GM06990 (cell line): Measurements from ENCODE around the gene KLC1.

ENCODE experiments used
- DNase-seq: peaks from one replicate; pipeline ENCODE4 v3.0.0-alpha.2; 2011; ENCODE audit not compliant: insufficient read length; ENCODE audit errors: extremely low read depth
- H3K27me3 ChIP-seq: replicated peaks from 2 replicates; pipeline ENCODE4 v1.6.0; 2011; ENCODE audit warnings: low read length; ENCODE audit not compliant: control insufficient read depth, insufficient read depth
- H3K36me3 ChIP-seq: 2 replicates; pipeline ENCODE4 v1.5.1; 2011; ENCODE audit warnings: low read length; ENCODE audit not compliant: control insufficient read depth, insufficient read depth
- H3K4me3 ChIP-seq: replicated peaks from 2 replicates; pipeline ENCODE4 v1.5.1; 2011; ENCODE audit warnings: low read depth, mild to moderate bottlenecking, control low read depth, low read length
- CTCF ChIP-seq: IDR thresholded peaks from 2 replicates; pipeline ENCODE4 v1.5.1; 2011; ENCODE audit warnings: low read length, control low read depth, mild to moderate bottlenecking, inconsistent platforms; ENCODE audit not compliant: insufficient read depth, poor library complexity, severe bottlenecking

The KLC1 gene

GRCh38 chr14:103715052-103716000 is 86.3 kb downstream of the KLC1 start, which contains the start of the genes XRCC3 and ZFYVE21:
TSS of gene XRCC3 (minus strand) at chr14:103715451. CDS start at chr14:103711087, 4,364 bp downstream.
TSS of gene ZFYVE21 (plus strand) at chr14:103715810. CDS start at chr14:103715842, 32 bp downstream.
- H3K4me3 ChIP-seq, result peak within 1 kb of the TSS; percentile 79
- peaks cover 3% of the 10 kb centered on the region for H3K36me3 ChIP-seq
- H3K27me3 ChIP-seq, result no peaks in the 10 kb centered on the region
- TF ChIP-seq CTCF, result no peak
- peak; percentile 100 for DNase-seq

GRCh38 chr14:103716091-103716801 is 87.2 kb downstream of the KLC1 start:
- DNase-seq, result no peak

DNA sequence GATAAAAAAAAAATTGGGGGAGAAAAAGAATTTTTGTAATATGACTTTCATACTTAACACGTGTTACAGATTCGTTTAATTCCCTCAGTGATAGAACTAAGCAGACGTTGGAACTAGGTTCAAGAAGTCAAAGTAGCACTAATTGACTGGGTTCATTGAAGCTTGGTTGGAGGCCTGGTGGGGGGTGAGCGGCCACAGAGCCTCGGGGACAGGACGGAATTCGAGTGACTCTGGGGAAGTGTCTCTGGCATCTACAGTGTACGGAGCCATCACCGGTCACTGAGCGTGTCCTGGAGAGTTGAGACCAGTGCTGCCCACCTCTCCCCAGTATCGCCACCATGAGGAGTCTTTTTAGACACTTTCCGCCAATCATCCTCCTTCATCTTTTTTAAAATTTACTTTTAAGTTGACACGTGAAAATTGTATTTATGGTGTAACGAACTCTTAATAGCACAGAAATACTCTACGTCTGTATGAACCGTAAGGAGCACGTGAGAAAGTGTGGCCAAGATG is 87.9 kb downstream of the KLC1 start:
- peak overlapping the region; percentile 79 for H3K4me3 ChIP-seq
- H3K27me3 ChIP-seq, result no peaks in the 10 kb centered on the region

More at GRCh38 chr14:103716091-103716801, 87.2 kb downstream of the KLC1 start:
- H3K4me3 ChIP-seq, result peak overlapping the region; percentile 79
- peaks cover 3% of the 10 kb centered on the region for H3K36me3 ChIP-seq
- H3K27me3 ChIP-seq, result no peaks in the 10 kb centered on the region
- no peak for TF ChIP-seq CTCF

GRCh38 chr14:103718572-103718971 is 89.6 kb downstream of the KLC1 start:
- no peak for TF ChIP-seq CTCF
- Histone ChIP-seq H3K36me3 (no peaks in the 10 kb centered on the region), H3K4me3 (no peak overlapping the region), H3K27me3 (no peaks in the 10 kb centered on the region)
- DNase-seq, result no peak

More for the DNA sequence above, 87.9 kb downstream of the KLC1 start:
- no peak for TF ChIP-seq CTCF
- peaks cover 3% of the 10 kb centered on the region for H3K36me3 ChIP-seq
- no peak for DNase-seq

GRCh38 chr14:103719751-103720150 is 90.7 kb downstream of the KLC1 start:
- TF ChIP-seq CTCF, result no peak
- no peak for DNase-seq
- Histone ChIP-seq H3K36me3 (no peaks in the 10 kb centered on the region), H3K27me3 (no peaks in the 10 kb centered on the region), H3K4me3 (no peak overlapping the region)
